ENCODE data around the gene LILRB4. TPM values are rescaled to one million over a fixed set of nuclear protein-coding genes. Genes with fewer than 3 reads are reported as not detected.
A peak's percentile ranks its signal among the peaks of the same experiment; 100 is the strongest.
"Not testable (repeated sequence)": the region's sequence is repeated elsewhere in the genome, so short reads cannot be mapped to it uniquely, and the experiment has no call there.

Gene LILRB4
- total RNA-seq, 1 experiment from 2014 or later = not detected

- BruUV-seq (replicated peaks); H3K4me1 Mint-ChIP-seq (ENCODE audit: low read depth, unreplicated experiment); CTCF ChIA-PET; H3K27ac Mint-ChIP-seq (ENCODE audit: unreplicated experiment); H3K4me3 Mint-ChIP-seq (ENCODE audit: low read depth, unreplicated experiment); H3K36me3 Mint-ChIP-seq (ENCODE audit: insufficient read depth, unreplicated experiment); H3K9me3 Mint-ChIP-seq (ENCODE audit: low read depth, unreplicated experiment): not testable (repeated sequence)
- peak; percentile 77 for TF ChIP-seq CTCF (IDR thresholded peaks at IDR 0.05; ENCODE audit: unreplicated experiment)
- H3K27me3 Mint-ChIP-seq (ENCODE audit: unreplicated experiment) = peaks cover 32% of the 10 kb centered on the region
- intact Hi-C loops (cut with micrococcal nuclease; ENCODE audit: unreplicated experiment) = loop anchor here (1.0 kb wide), 1 partner anchor 195 kb away; no protein-coding TSS in a partner anchor
- DNase-seq = peak; percentile 34
Observed at GRCh38 chr19:54676210-54676834, 13.5 kb downstream of the LILRB4 start.

- no TSS peak for BruUV-seq (replicated peaks)
- no peak for DNase-seq
- H3K27ac Mint-ChIP-seq (ENCODE audit: unreplicated experiment) = no peak overlapping the region
- peaks cover 5% of the 10 kb centered on the region for H3K9me3 Mint-ChIP-seq (ENCODE audit: low read depth, unreplicated experiment)
- no peak for TF ChIP-seq CTCF (IDR thresholded peaks at IDR 0.05; ENCODE audit: unreplicated experiment)
- no peak overlapping the region for H3K4me3 Mint-ChIP-seq (ENCODE audit: low read depth, unreplicated experiment)
- H3K27me3 Mint-ChIP-seq (ENCODE audit: unreplicated experiment) = peaks cover 31% of the 10 kb centered on the region
- H3K36me3 Mint-ChIP-seq (ENCODE audit: insufficient read depth, unreplicated experiment) = no peaks in the 10 kb centered on the region
- H3K4me1 Mint-ChIP-seq (ENCODE audit: low read depth, unreplicated experiment) = no peaks in the 10 kb centered on the region
- intact Hi-C loops (cut with micrococcal nuclease; ENCODE audit: unreplicated experiment) = no loop called here
- CTCF ChIA-PET = interaction anchor here (0.7 kb wide), 1 partner anchor 17 kb away, joined by 5 read pairs; no protein-coding TSS in a partner anchor
Observed at GRCh38 chr19:54677217-54677616, 14.4 kb downstream of the LILRB4 start.

- H3K36me3 Mint-ChIP-seq (ENCODE audit: insufficient read depth, unreplicated experiment); H3K9me3 Mint-ChIP-seq (ENCODE audit: low read depth, unreplicated experiment); DNase-seq; H3K4me1 Mint-ChIP-seq (ENCODE audit: low read depth, unreplicated experiment); intact Hi-C loops (cut with micrococcal nuclease; ENCODE audit: unreplicated experiment); H3K27ac Mint-ChIP-seq (ENCODE audit: unreplicated experiment); H3K4me3 Mint-ChIP-seq (ENCODE audit: low read depth, unreplicated experiment); BruUV-seq (replicated peaks): not testable (repeated sequence)
- H3K27me3 Mint-ChIP-seq (ENCODE audit: unreplicated experiment) = peaks cover 26% of the 10 kb centered on the region
- CTCF ChIA-PET = interaction anchor here (3.9 kb wide), 1 partner anchor 8 kb away, joined by 10 read pairs; no protein-coding TSS in a partner anchor
Observed at GRCh38 chr19:54681596-54681995, 18.8 kb downstream of the LILRB4 start.

GRCh38 chr19:54682306-54682856, 19.6 kb downstream of the LILRB4 start:
- no TSS peak for BruUV-seq (replicated peaks)
- peaks cover 25% of the 10 kb centered on the region for H3K27me3 Mint-ChIP-seq (ENCODE audit: unreplicated experiment)
- H3K27ac Mint-ChIP-seq (ENCODE audit: unreplicated experiment) = no peak overlapping the region
- peaks cover 5% of the 10 kb centered on the region for H3K9me3 Mint-ChIP-seq (ENCODE audit: low read depth, unreplicated experiment)
- TF ChIP-seq CTCF (IDR thresholded peaks at IDR 0.05; ENCODE audit: unreplicated experiment) = no peak
- CTCF ChIA-PET = interaction anchor here (3.9 kb wide), 1 partner anchor 8 kb away, joined by 10 read pairs; no protein-coding TSS in a partner anchor
- intact Hi-C loops (cut with micrococcal nuclease; ENCODE audit: unreplicated experiment) = no loop called here
- no peaks in the 10 kb centered on the region for H3K36me3 Mint-ChIP-seq (ENCODE audit: insufficient read depth, unreplicated experiment)
- no peaks in the 10 kb centered on the region for H3K4me1 Mint-ChIP-seq (ENCODE audit: low read depth, unreplicated experiment)
- no peak for DNase-seq
- H3K4me3 Mint-ChIP-seq (ENCODE audit: low read depth, unreplicated experiment) = no peak overlapping the region

- H3K9me3 Mint-ChIP-seq (ENCODE audit: low read depth, unreplicated experiment) = peaks cover 5% of the 10 kb centered on the region
- CTCF ChIA-PET = interaction anchor here (3.9 kb wide), 1 partner anchor 10 kb away, joined by 10 read pairs; no protein-coding TSS in a partner anchor
- H3K4me1 Mint-ChIP-seq (ENCODE audit: low read depth, unreplicated experiment) = no peaks in the 10 kb centered on the region
- intact Hi-C loops (cut with micrococcal nuclease; ENCODE audit: unreplicated experiment) = no loop called here
- no peak overlapping the region for H3K4me3 Mint-ChIP-seq (ENCODE audit: low read depth, unreplicated experiment)
- BruUV-seq (replicated peaks) = no TSS peak
- TF ChIP-seq CTCF (IDR thresholded peaks at IDR 0.05; ENCODE audit: unreplicated experiment) = no peak
- peaks cover 21% of the 10 kb centered on the region for H3K27me3 Mint-ChIP-seq (ENCODE audit: unreplicated experiment)
- no peak overlapping the region for H3K27ac Mint-ChIP-seq (ENCODE audit: unreplicated experiment)
- peak; percentile 37 for DNase-seq
- no peaks in the 10 kb centered on the region for H3K36me3 Mint-ChIP-seq (ENCODE audit: insufficient read depth, unreplicated experiment)
Observed at GRCh38 chr19:54684527-54684926, 21.7 kb downstream of the LILRB4 start.
